ENCODE data around the gene GIPC2. TPM values are rescaled to one million over a fixed set of nuclear protein-coding genes. Genes with fewer than 3 reads are reported as not detected.

GIPC2 gene
- total RNA-seq, 1 donor from 2014 or later, result 2.5 TPM

DNA sequence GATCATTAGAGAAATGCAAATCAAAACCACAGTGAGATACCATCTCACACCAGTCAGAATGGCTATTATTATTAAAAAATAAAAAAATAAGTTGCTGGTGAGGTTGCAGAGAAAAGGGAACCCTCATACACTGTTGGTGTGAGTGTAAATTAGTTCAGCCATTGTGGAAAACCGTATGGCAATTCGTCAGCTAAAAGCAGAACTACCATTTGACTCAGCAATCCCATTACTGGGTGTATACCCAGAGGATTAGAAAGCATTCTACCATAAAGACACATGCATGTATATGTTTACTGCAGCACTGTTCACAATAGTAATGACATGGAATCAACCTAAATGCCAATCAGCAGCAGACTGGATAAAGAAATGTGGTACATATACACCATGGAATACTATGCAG is 42.2 kb downstream of the GIPC2 start:
- intact Hi-C loops (cut with micrococcal nuclease), result no loop called here
- Histone ChIP-seq H3K36me3 (peaks cover 7% of the 10 kb centered on the region), H3K4me1 (peaks cover 2% of the 10 kb centered on the region), H3K9me3 (replicated peaks) (peaks cover 24% of the 10 kb centered on the region), H3K27ac (replicated peaks) (no peak overlapping the region), H3K27me3 (ENCODE audit: low read depth) (no peaks in the 10 kb centered on the region), H3K4me3 (no peak overlapping the region)
- DNase-seq, result no peak
- TF ChIP-seq, protein P1, sequence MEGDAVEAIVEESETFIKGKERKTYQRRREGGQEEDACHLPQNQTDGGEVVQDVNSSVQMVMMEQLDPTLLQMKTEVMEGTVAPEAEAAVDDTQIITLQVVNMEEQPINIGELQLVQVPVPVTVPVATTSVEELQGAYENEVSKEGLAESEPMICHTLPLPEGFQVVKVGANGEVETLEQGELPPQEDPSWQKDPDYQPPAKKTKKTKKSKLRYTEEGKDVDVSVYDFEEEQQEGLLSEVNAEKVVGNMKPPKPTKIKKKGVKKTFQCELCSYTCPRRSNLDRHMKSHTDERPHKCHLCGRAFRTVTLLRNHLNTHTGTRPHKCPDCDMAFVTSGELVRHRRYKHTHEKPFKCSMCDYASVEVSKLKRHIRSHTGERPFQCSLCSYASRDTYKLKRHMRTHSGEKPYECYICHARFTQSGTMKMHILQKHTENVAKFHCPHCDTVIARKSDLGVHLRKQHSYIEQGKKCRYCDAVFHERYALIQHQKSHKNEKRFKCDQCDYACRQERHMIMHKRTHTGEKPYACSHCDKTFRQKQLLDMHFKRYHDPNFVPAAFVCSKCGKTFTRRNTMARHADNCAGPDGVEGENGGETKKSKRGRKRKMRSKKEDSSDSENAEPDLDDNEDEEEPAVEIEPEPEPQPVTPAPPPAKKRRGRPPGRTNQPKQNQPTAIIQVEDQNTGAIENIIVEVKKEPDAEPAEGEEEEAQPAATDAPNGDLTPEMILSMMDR (IDR thresholded peaks at IDR 0.05; ENCODE audit: borderline replicate concordance), result no peak

DNA sequence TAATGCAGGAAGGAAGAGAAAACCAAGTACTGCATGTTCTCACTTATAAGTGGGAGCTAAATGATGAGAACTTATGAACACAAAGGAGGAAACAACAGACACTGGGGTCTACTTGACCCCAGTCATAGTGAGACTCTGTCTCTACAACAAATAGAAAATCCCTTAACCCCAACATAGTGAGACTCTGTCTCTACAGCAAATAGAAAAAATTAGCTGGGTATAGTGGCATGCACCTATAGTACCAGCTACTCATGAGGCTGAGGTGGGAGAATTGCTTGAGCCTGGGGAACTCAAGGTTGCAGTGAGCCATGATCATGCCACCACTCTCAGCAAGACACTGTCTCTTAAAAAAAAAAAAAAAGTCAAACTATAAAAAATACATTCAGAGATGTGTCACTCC is 42.7 kb downstream of the GIPC2 start:
- H3K27ac ChIP-seq (replicated peaks), result no peak overlapping the region
- no peak for DNase-seq
- H3K36me3 ChIP-seq, result peaks cover 7% of the 10 kb centered on the region
- no peak overlapping the region for H3K4me3 ChIP-seq
- peaks cover 24% of the 10 kb centered on the region for H3K9me3 ChIP-seq (replicated peaks)
- no peaks in the 10 kb centered on the region for H3K4me1 ChIP-seq
- intact Hi-C loops (cut with micrococcal nuclease), result no loop called here
- TF ChIP-seq, protein P1 (IDR thresholded peaks at IDR 0.05; ENCODE audit: borderline replicate concordance), result no peak
- H3K27me3 ChIP-seq (ENCODE audit: low read depth), result no peaks in the 10 kb centered on the region

DNA sequence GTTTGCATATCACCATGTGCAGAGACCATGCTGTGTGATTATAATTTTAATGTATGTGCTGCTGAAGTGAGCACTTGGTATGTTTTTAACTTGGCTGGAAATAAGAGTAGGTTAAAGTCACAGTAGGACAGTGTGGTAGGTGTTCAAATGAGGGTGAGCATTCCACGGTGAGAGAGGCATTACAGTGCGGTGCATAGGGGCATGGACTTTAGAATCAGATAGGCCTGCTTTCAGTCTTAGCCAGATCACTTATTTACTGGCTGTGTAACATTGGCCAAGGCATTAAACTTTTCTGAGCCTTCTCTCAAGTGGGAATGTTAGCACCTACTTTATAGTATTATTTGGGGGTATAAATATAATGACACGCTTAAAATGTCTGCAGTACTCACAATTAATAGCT is 43.2 kb downstream of the GIPC2 start:
- Histone ChIP-seq H3K9me3 (replicated peaks) (peaks cover 24% of the 10 kb centered on the region), H3K27me3 (ENCODE audit: low read depth) (no peaks in the 10 kb centered on the region), H3K27ac (replicated peaks) (no peak overlapping the region), H3K36me3 (peaks cover 7% of the 10 kb centered on the region), H3K4me1 (no peaks in the 10 kb centered on the region), H3K4me3 (no peak overlapping the region)
- TF ChIP-seq, protein P1 (IDR thresholded peaks at IDR 0.05; ENCODE audit: borderline replicate concordance), result no peak
- no peak for DNase-seq
- intact Hi-C loops (cut with micrococcal nuclease), result no loop called here

DNA sequence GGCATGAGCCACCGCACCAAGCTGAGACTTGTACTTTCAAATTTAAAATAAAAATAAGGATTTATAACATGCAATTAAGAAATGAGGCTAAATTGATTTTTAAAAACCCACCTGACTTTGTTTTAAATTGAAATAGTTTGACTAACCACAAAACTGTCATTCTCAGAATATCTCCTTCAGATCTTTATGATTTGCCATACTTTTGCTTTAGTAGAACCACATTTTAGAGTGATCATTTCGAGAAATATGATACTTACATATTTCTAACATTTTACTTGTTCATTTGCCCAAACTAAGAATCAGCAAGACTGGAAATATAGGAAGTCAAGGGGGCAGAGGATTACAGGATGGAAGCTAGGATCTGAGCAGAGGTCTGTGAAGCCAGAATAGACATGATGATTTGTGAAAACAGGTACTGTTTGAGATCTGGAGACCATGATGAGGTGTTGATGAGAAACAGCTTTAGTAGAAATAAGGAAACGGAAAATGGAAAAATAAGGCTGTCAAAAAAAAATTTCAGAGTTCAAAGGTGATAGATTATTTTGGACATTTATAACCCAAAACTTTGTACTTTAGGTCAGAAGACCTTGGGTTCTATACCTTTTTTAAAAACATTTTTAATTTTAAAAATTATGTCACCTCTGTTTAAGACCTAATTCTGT is 44.8 kb downstream of the GIPC2 start:
- Histone ChIP-seq H3K9me3 (replicated peaks) (peaks cover 23% of the 10 kb centered on the region), H3K36me3 (peaks cover 7% of the 10 kb centered on the region), H3K4me1 (peaks cover 3% of the 10 kb centered on the region), H3K4me3 (no peak overlapping the region), H3K27me3 (ENCODE audit: low read depth) (no peaks in the 10 kb centered on the region), H3K27ac (replicated peaks) (no peak overlapping the region)
- TF ChIP-seq, protein P1 (IDR thresholded peaks at IDR 0.05; ENCODE audit: borderline replicate concordance), result no peak
- intact Hi-C loops (cut with micrococcal nuclease), result no loop called here
- DNase-seq, result no peak

DNA sequence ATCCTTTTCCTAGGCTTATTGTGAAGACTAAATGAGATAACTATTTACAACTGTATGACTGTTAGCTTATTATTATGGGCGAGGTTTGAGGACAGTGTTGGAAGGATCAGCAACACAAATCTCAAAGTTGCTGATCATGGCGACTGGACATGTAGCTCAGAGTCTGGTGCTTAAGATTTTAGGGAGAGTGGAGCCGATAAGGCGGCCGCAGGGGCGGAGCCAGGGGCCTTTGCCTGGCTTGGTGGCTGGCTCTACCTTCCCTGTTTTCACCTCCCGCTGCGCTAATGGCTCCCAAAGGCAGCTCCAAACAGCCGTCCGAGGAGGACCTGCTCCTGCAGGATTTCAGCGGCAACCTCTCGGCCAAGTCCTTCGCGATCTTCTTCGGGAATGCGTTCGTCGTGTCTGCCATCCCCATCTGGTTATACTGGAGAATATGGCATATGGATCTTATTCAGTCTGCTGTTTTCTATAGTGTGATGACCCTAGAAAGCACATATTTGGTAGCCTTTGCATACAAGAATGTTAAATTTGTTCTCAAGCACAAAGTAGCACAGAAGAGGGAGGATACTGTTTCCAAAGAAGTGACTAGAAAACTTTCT is 45.5 kb downstream of the GIPC2 start:
- intact Hi-C loops (cut with micrococcal nuclease), result no loop called here
- DNase-seq, result no peak
- Histone ChIP-seq H3K9me3 (replicated peaks) (peaks cover 16% of the 10 kb centered on the region), H3K27ac (replicated peaks) (no peak overlapping the region), H3K36me3 (peaks cover 7% of the 10 kb centered on the region), H3K27me3 (ENCODE audit: low read depth) (no peaks in the 10 kb centered on the region), H3K4me3 (no peak overlapping the region), H3K4me1 (peaks cover 6% of the 10 kb centered on the region)
- TF ChIP-seq, protein P1 (IDR thresholded peaks at IDR 0.05; ENCODE audit: borderline replicate concordance), result no peak
